Measurements from ENCODE around the gene RFX1. TPM values are rescaled to one million over a fixed set of nuclear protein-coding genes. Genes with fewer than 3 reads are reported as not detected.
"Not testable (repeated sequence)": the region's sequence is repeated elsewhere in the genome, so short reads cannot be mapped to it uniquely, and the experiment has no call there.

Gene RFX1
- total RNA-seq, 1 donor from 2014 or later, result 16.4 TPM

DNA sequence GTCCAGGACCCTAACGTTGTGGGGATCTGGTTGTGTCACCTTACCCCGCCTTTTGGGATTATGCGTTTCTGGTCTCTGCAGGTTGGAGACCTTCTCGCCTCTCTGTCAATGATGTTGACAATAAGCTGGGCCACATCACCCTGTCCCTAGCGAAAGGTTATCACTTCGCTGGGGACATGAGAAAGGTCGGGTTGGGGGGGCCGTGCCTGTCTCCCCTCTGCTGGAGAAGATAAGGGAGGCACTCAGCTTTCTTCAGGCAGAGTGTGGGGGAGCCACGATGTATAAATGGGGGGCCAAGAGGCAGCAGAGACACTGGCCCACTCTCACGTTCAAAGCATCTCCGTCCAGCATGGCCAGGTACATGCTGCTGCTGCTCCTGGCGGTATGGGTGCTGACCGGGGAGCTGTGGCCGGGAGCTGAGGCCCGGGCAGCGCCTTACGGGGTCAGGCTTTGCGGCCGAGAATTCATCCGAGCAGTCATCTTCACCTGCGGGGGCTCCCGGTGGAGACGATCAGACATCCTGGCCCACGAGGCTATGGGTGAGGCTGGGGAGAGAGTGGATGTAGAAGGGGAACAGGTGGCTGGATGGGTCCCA is 21.8 kb upstream of the RFX1 start, which contains the start of gene RLN3:
RLN3 (plus strand) TSS at position 293 of the 595 bp plus-strand sequence; CDS start at position 350, 57 bp downstream.
- no peak for DNase-seq (ENCODE audit: low spot score)

DNA sequence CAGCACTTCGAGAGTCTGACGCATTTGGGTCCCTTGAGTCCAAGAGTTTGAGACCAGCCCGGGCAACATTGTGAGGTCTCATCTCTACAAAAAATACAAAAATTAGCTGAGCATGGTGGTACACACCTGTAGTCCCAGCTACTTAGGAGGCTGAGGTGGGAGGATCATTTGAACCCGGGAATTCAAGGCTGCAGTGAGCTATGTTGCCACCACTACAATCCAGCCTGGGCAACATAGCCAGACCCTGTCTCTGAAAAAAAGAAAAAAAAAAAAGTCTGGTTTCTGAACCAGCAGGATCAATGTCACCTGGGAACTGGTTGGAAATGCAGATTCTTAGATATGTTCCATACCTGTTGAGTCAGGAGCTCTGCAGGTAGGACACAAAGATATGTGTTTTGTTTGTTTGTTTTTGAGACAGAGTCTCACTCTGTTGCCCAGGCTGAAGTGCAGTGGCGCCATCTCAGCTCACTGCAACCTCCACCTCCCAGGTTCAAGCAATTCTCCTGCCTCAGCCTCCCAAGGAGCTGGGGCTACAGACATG is 20.6 kb upstream of the RFX1 start:
- not testable (repeated sequence) for DNase-seq (ENCODE audit: low spot score)

DNA sequence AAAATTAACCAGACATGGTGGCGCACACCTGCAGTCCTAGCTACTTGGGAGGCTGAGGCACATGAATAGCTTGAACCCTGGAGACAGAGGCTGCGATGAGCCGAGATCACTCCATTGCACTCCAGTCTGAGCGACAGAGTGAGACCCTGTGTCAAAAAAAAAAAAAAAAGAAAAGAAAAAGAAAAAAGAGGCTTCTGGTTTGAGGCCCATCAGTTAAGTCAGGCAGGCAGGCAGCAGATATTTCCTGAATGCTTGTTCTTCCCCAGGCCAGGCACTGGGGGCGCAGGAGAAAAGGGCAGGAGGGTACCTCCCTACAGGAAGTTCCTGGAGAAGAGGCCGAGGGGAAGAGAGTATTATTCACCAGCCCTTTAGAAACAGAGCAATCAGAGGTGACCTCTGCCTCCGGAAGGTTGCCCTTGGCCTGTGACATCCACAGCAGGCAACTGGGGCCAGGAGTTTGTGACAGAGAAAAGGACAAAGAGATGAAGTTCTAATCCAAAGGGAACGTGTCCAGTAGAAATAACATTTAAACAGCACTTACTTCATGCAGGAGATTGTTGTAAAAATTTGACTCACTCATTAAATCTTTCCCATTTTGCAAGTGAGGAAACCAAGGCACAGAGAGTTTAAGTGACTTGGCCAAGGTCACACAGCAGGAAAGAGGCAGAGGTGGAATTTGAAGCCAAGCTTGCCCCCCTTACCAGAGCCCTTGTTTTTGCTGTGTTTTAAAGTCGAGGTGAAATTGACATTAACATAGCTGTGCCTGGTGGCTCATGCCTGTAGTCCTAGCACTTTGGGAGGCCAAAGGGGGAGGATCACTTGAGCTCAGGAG is 17.5 kb upstream of the RFX1 start:
- DNase-seq (ENCODE audit: low spot score), result peak; percentile 65

DNA sequence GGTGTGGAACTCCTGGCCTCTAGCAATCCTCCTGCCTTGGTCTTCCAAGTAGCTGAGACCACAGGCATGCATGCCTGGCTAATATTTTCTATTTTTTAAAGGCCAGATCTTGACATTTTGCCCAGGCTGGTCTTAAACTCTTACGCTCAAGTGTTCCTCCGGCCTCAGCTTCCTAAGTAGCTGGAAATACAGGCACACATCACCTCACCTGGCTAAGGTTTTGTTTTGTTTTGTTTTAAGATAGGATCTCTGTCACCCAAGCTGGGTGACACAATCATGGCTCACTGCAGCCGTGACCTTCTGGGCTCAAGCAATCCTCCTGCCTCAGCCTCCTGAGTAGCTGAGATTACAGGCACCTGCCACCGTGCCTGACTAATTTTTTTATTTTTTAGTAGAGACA is 16.3 kb upstream of the RFX1 start:
- DNase-seq (ENCODE audit: low spot score), result no peak

- no peak for DNase-seq (ENCODE audit: low spot score)
Observed at GRCh38 chr19:14021474-14021873, 15.4 kb upstream of the RFX1 start.

DNA sequence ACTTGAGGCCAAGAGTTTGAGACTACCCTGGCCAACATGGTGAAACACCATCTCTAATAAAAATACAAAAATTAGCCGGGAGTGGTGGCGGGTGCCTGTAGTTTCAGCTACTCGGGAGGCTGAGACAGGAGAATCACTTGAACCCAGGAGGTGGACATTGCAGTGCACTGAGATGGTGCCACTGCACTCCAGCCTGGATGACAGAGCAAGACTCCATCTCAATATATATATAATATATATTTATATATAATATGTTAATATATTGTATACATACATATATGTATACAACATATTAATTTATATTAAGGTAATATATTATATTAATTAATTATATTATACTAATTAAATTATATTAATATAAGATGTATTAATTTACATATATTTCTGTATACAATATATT is 13.6 kb upstream of the RFX1 start:
- DNase-seq (ENCODE audit: low spot score), result not testable (repeated sequence)

GRCh38 chr19:14019100-14019499 is 13.0 kb upstream of the RFX1 start:
- no peak for DNase-seq (ENCODE audit: low spot score)

DNA sequence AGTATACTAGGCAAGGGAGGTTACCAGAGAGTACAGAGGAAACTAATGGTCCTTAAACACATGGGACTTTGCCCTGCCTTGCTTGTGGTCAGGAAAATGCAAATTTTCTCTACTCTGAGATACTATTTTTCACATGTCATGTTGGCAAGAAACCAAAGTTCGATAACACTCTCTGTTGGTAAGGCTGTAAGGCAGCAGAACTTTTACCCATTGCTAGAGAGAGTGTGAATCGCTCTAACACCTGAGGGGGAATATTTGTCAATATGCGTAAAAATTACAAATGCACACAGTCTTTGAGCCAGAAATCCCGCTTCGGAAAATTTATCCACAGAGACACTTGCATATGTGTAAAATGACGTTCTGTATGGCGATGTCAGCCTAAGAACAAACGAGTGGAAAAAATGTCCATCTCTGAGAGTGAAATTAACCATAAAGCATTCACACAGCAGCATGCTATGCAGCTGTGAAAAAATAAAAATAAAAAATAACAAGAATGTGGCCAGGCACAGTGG is 9.5 kb upstream of the RFX1 start:
- no peak for DNase-seq (ENCODE audit: low spot score)

GRCh38 chr19:14012378-14012915 is 6.3 kb upstream of the RFX1 start:
- no peak for DNase-seq (ENCODE audit: low spot score)

GRCh38 chr19:14006766-14007562 is 844 bp upstream of the RFX1 start:
- no peak for DNase-seq (ENCODE audit: low spot score)

- peak; percentile 95 for DNase-seq (ENCODE audit: low spot score)
Observed at GRCh38 chr19:14005349-14006084, 603 bp downstream of the RFX1 start.

DNA sequence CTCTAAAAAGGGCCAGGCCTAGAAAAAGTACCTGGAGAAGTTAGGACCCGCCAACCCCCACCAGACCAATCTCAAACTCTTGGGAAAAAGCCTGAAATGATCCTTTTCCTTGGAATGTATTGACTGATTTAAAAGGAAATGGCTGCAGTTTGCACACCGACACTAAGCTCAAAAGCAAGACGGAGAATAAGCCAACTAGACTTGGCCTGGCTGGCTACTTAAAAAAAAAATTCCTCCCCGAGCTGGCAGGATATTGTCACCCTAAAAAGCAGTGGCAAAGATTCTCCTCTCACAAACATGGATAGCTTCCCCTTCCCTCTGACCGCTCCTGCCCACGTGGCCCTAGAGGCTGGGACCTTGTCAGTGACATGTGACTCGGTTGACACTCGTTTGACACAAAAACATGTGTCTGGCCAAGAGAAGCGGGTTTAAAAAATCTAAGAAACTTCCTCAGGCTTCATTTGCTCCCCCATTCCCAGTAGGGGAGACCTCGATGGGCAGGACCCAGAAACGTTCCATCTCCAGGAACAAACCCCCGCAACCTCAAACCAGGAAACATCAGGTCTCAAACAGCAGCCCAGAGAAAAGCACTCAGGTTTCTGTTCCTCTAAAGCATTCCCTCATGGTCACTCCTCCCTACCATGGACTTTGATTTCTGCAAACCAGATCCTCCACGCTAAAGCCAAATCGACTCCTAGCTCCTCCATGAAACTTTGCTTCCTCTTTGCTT is 1.3 kb downstream of the RFX1 start:
- DNase-seq (ENCODE audit: low spot score), result no peak

GRCh38 chr19:14003251-14004055 is 2.7 kb downstream of the RFX1 start:
- DNase-seq (ENCODE audit: low spot score), result no peak

- DNase-seq (ENCODE audit: low spot score), result no peak
Observed at GRCh38 chr19:14002571-14003250, 3.4 kb downstream of the RFX1 start.

DNA sequence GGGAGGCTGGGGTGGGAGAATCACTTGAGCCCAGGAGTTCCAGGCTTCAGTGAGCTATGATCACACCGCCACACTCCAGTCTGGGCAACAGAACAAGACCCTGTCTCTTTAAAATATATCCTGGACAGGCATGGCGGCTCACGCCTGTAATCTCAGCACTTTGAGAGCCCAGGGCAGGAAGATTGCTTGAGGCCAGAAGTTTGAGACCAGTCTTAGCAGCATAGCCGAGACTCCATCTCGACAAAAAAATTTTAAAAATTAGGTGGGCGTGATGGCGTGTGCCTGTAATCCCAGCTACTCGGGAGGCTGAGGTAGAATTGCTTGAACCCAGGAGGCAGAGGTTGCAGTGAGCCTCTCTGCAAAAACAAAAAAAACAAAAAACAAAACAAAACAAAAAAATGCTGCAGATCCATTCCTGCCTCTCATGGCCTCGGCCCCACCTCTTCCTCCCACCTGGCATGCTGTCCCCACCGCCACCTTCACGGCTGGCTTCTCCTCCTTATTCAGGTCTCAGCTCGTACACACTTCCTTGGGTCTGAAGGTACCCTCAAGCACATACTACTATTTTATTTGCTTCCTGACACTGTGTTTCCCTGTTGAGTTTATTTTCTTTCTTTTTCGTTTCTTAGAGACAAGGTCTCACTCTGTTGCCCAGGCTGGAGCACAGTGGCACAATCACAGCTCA is 5.3 kb downstream of the RFX1 start:
- DNase-seq (ENCODE audit: low spot score), result no peak

DNA sequence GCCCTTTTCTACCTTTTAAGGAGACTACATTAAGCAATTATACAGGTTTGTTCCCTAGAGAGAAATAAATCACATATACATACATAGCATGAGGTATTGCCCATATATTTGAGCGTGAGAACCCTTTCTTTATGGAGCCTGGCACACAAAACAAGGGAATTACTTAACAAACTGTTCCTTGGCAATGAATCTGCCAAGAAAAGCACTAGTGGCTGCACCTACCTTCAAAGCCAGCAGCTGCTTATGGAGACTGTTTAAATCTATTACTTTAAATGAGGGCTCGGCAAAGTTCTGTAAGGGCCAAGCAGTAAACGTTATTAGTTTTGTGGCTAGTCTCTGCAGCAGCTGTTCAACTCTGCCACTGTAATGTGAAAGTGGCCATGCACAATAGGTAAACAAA is 7.0 kb downstream of the RFX1 start:
- no peak for DNase-seq (ENCODE audit: low spot score)

GRCh38 chr19:13998426-13998825 is 7.7 kb downstream of the RFX1 start:
- no peak for DNase-seq (ENCODE audit: low spot score)

- no peak for DNase-seq (ENCODE audit: low spot score)
Observed at GRCh38 chr19:13997631-13997962, 8.5 kb downstream of the RFX1 start.
